Measurements from ENCODE around the gene BDH2.

- TF ChIP-seq POLR2AphosphoS5 (IDR thresholded peaks at IDR 0.05; ENCODE audit: low read depth, low read length) (no peak), CTCF (IDR thresholded peaks at IDR 0.05) (no peak), FOXJ3 (CRISPR knock-in tag; IDR thresholded peaks at IDR 0.05) (no peak), JUND (IDR thresholded peaks at IDR 0.05) (no peak), ELF1 (IDR thresholded peaks at IDR 0.05) (no peak), REST (IDR thresholded peaks at IDR 0.05; ENCODE audit: low read depth, low read length) (no peak), RAD21 (IDR thresholded peaks at IDR 0.05; ENCODE audit: low read length) (no peak), TAF1 (IDR thresholded peaks at IDR 0.05; ENCODE audit: borderline replicate concordance, low read depth, low read length) (no peak), TEAD4 (IDR thresholded peaks at IDR 0.05; ENCODE audit: borderline replicate concordance, insufficient read depth) (no peak)
Observed at GRCh38 chr4:103073792-103074438, 25.7 kb downstream of the BDH2 start.

All from SK-N-SH (cell line).